H9 (cell line): Measurements from ENCODE around the gene LRPAP1. TPM values are rescaled to one million over a fixed set of nuclear protein-coding genes. Genes with fewer than 3 reads are reported as not detected.
"Not testable (repeated sequence)": the region's sequence is repeated elsewhere in the genome, so short reads cannot be mapped to it uniquely, and the experiment has no call there.

Experiments used
- DNase-seq: peaks from one replicate; pipeline ENCODE4 v3.0.0-alpha.2; 2017
- H2AFZ ChIP-seq: one replicate; pipeline ENCODE4 v1.6.1; 2013; ENCODE audit warnings: mild to moderate bottlenecking, low read length, control low read depth, moderate library complexity
- H2AK5ac ChIP-seq: 2 replicates; pipeline ENCODE4 v1.6.1; 2013; ENCODE audit warnings: low read length, control low read depth, mixed read lengths; ENCODE audit not compliant: insufficient read length
- H2BK120ac ChIP-seq: one replicate; pipeline ENCODE4 v1.6.1; 2013; ENCODE audit warnings: low read depth, mild to moderate bottlenecking, low read length, control low read depth, inconsistent platforms; ENCODE audit not compliant: poor library complexity, severe bottlenecking
- H2BK12ac ChIP-seq: 2 replicates; pipeline ENCODE4 v1.6.1; 2013; ENCODE audit warnings: low read length, control low read depth, mixed read lengths, low read depth; ENCODE audit not compliant: insufficient read length
- H2BK15ac ChIP-seq: 2 replicates; pipeline ENCODE4 v1.6.1; 2013; ENCODE audit warnings: low read depth, low read length, control low read depth
- H2BK20ac ChIP-seq: one replicate; pipeline ENCODE4 v1.6.1; 2013; ENCODE audit warnings: low read depth, mild to moderate bottlenecking, low read length, control low read depth, inconsistent platforms; ENCODE audit not compliant: poor library complexity, severe bottlenecking
- H2BK5ac ChIP-seq: 2 replicates; pipeline ENCODE4 v1.6.1; 2013; ENCODE audit warnings: low read length, control low read depth, mixed read lengths; ENCODE audit not compliant: insufficient read length
- H3K14ac ChIP-seq: 2 replicates; pipeline ENCODE4 v1.6.1; 2013; ENCODE audit warnings: low read length, control low read depth; ENCODE audit not compliant: insufficient read depth
- H3K18ac ChIP-seq: 2 replicates; pipeline ENCODE4 v1.6.1; 2013; ENCODE audit warnings: low read depth, mild to moderate bottlenecking, mixed read lengths, low read length, control low read depth; ENCODE audit not compliant: insufficient read length
- H3K23ac ChIP-seq: 2 replicates; pipeline ENCODE4 v1.6.1; 2013; ENCODE audit warnings: low read length, control low read depth, mixed read lengths, low read depth; ENCODE audit not compliant: insufficient read length
- H3K23me2 ChIP-seq: 2 replicates; pipeline ENCODE4 v1.6.1; 2013; ENCODE audit warnings: low read depth, mild to moderate bottlenecking, mixed read lengths, low read length, control low read depth; ENCODE audit not compliant: insufficient read length, poor library complexity, severe bottlenecking
- H3K27ac ChIP-seq: 2 replicates; pipeline ENCODE4 v1.5.1; 2013; ENCODE audit warnings: low read length, control low read depth, mixed read lengths, low read depth; ENCODE audit not compliant: insufficient read length
- H3K27me3 ChIP-seq: 2 replicates; pipeline ENCODE4 v1.6.1; 2013; ENCODE audit warnings: low read length, control low read depth, inconsistent platforms; ENCODE audit not compliant: insufficient read depth
- H3K4ac ChIP-seq: 2 replicates; pipeline ENCODE4 v1.6.1; 2013; ENCODE audit warnings: low read depth, mild to moderate bottlenecking, control low read depth, inconsistent platforms, low read length, moderate library complexity
- H3K4me1 ChIP-seq: 2 replicates; pipeline ENCODE4 v1.6.1; 2013; ENCODE audit warnings: low read length, control low read depth, inconsistent platforms; ENCODE audit not compliant: insufficient read depth
- H3K4me2 ChIP-seq: 2 replicates; pipeline ENCODE4 v1.6.1; 2013; ENCODE audit warnings: low read length, control low read depth, mixed read lengths; ENCODE audit not compliant: insufficient read length, insufficient read depth
- H3K56ac ChIP-seq: 2 replicates; pipeline ENCODE4 v1.6.1; 2013; ENCODE audit warnings: low read depth, mild to moderate bottlenecking, mixed read lengths, low read length, control low read depth; ENCODE audit not compliant: insufficient read length
- H3K79me1 ChIP-seq: 2 replicates; pipeline ENCODE4 v1.6.1; 2013; ENCODE audit warnings: low read depth, mild to moderate bottlenecking, moderate library complexity, low read length, control low read depth, inconsistent platforms; ENCODE audit not compliant: insufficient read depth, poor library complexity, severe bottlenecking
- H3K79me2 ChIP-seq: 2 replicates; pipeline ENCODE4 v1.6.1; 2013; ENCODE audit warnings: low read length, control low read depth, inconsistent platforms; ENCODE audit not compliant: insufficient read depth
- H3K9ac ChIP-seq: 2 replicates; pipeline ENCODE4 v1.6.1; 2013; ENCODE audit warnings: low read length, control low read depth, mixed read lengths; ENCODE audit not compliant: insufficient read length; ENCODE audit errors: extremely low read depth
- H3K9me3 ChIP-seq: one replicate; pipeline ENCODE4 v1.6.1; 2013; ENCODE audit warnings: low read depth, low read length, inconsistent platforms; ENCODE audit not compliant: control insufficient read depth
- H3T11ph ChIP-seq: one replicate; pipeline ENCODE4 v1.6.1; 2013; ENCODE audit warnings: mild to moderate bottlenecking, low read length, control low read depth, inconsistent platforms
- H4K20me1 ChIP-seq: one replicate; pipeline ENCODE4 v1.6.1; 2013; ENCODE audit not compliant: control insufficient read depth, insufficient read length, insufficient read depth
- H4K5ac ChIP-seq: 2 replicates; pipeline ENCODE4 v1.6.1; 2013; ENCODE audit warnings: low read depth, mild to moderate bottlenecking, mixed read lengths, low read length, control low read depth; ENCODE audit not compliant: insufficient read length
- H4K8ac ChIP-seq: replicated peaks from 2 replicates; pipeline ENCODE4 v1.6.1; 2013; ENCODE audit warnings: low read length, control low read depth, mixed read lengths, low read depth; ENCODE audit not compliant: insufficient read length
- H4K91ac ChIP-seq: 2 replicates; pipeline ENCODE4 v1.6.1; 2013; ENCODE audit warnings: low read depth, mild to moderate bottlenecking, moderate library complexity, mixed read lengths, low read length, control low read depth; ENCODE audit not compliant: insufficient read length
- H3K27ac Mint-ChIP-seq, 3 experiments: 2 replicates in 2 of 3; 3 replicates in 1 of 3; pipeline ENCODE4 v1.8.0; 2020 to 2021; ENCODE audit warnings: mixed read lengths in 3 of 3, mild to moderate bottlenecking in 1 of 3, moderate library complexity in 1 of 3
- H3K27me3 Mint-ChIP-seq: 2 replicates; pipeline ENCODE4 v1.8.0; 2021; ENCODE audit warnings: low read depth, mild to moderate bottlenecking, moderate library complexity, mixed read lengths
- H3K36me3 Mint-ChIP-seq, 3 experiments: 2 replicates in 2 of 3; 3 replicates in 1 of 3; pipeline ENCODE4 v1.8.0; 2020 to 2021; ENCODE audit warnings: low read depth in 3 of 3, mixed read lengths in 3 of 3; ENCODE audit not compliant: insufficient read depth in 1 of 3
- H3K4me1 Mint-ChIP-seq, 2 experiments: 2 replicates each; pipeline ENCODE4 v1.8.0; 2020; ENCODE audit warnings: mixed read lengths in 2 of 2
- H3K4me3 Mint-ChIP-seq, 2 experiments: 2 replicates in 1 of 2; 3 replicates in 1 of 2; pipeline ENCODE4 v1.8.0; 2020 to 2021; ENCODE audit warnings: mild to moderate bottlenecking in 2 of 2, mixed read lengths in 2 of 2, moderate library complexity in 1 of 2
- H3K9me3 Mint-ChIP-seq, 2 experiments: 2 replicates in 1 of 2; 3 replicates in 1 of 2; pipeline ENCODE4 v1.8.0; 2020; ENCODE audit warnings: mild to moderate bottlenecking in 2 of 2, mixed read lengths in 2 of 2, moderate library complexity in 1 of 2
- WGBS: extraction: QIAGEN DNeasy Blood & Tissue Kit; methylation state at CpG from one replicate; pipeline ENCODE4 v1.1.7; 2013; ENCODE audit warnings: missing lambda C conversion rate, low lambda C conversion rate, mixed read lengths; ENCODE audit not compliant: insufficient read length; ENCODE audit errors: extremely low coverage; 5-methylcytosine and 5-hydroxymethylcytosine counted together
- total RNA-seq: library from RNA; stranded (reverse); gene quantifications from 2 replicates; pipeline ENCODE4 v1.2.1, GENCODE V29; 2021

LRPAP1 gene
- total RNA-seq, 1 experiment from 2014 or later = 85.9 TPM

- not testable (repeated sequence) for H2BK20ac ChIP-seq, H2AFZ ChIP-seq, H3K56ac ChIP-seq, H3T11ph ChIP-seq, H3K4me1 ChIP-seq, H3K9me3 Mint-ChIP-seq, H2BK15ac ChIP-seq, DNase-seq, H3K4me3 Mint-ChIP-seq, H4K91ac ChIP-seq, H3K14ac ChIP-seq, H3K36me3 Mint-ChIP-seq, H3K79me2 ChIP-seq, H3K27ac Mint-ChIP-seq, H2BK12ac ChIP-seq, H3K27me3 ChIP-seq, H2AK5ac ChIP-seq, H3K9ac ChIP-seq, H2BK5ac ChIP-seq, H3K27ac ChIP-seq, H3K9me3 ChIP-seq, H3K23me2 ChIP-seq, H4K8ac ChIP-seq, H4K20me1 ChIP-seq, H2BK120ac ChIP-seq, H3K4me1 Mint-ChIP-seq, H3K4me2 ChIP-seq, H3K23ac ChIP-seq, H3K4ac ChIP-seq, H3K79me1 ChIP-seq, H4K5ac ChIP-seq, H3K18ac ChIP-seq
- H3K27me3 Mint-ChIP-seq = peaks cover 25% of the 10 kb centered on the region
- WGBS = no CpG with 5 or more reads among the region's 7 CpGs
These were observed 19.1 kb upstream of the LRPAP1 start for GRCh38 chr4:3551366-3551765.

- not testable (repeated sequence) for H2BK5ac ChIP-seq, H4K20me1 ChIP-seq, H3K36me3 Mint-ChIP-seq, H2AK5ac ChIP-seq, H3K79me2 ChIP-seq, H2BK12ac ChIP-seq, H3T11ph ChIP-seq, H2BK120ac ChIP-seq, H3K56ac ChIP-seq, H3K23ac ChIP-seq, H3K27me3 ChIP-seq, H3K9me3 ChIP-seq, H3K23me2 ChIP-seq, H4K91ac ChIP-seq, H3K27ac ChIP-seq, H4K5ac ChIP-seq, H2BK20ac ChIP-seq, H3K4me1 ChIP-seq, H3K18ac ChIP-seq, DNase-seq, H2BK15ac ChIP-seq, H3K4me1 Mint-ChIP-seq, H3K9ac ChIP-seq, H3K9me3 Mint-ChIP-seq, H3K14ac ChIP-seq, H3K79me1 ChIP-seq, H4K8ac ChIP-seq, H3K27ac Mint-ChIP-seq, H3K4me2 ChIP-seq, H2AFZ ChIP-seq, H3K4ac ChIP-seq, H3K4me3 Mint-ChIP-seq
- WGBS = no CpG with 5 or more reads among the region's 12 CpGs
- H3K27me3 Mint-ChIP-seq = peaks cover 21% of the 10 kb centered on the region
These were observed 18.6 kb upstream of the LRPAP1 start for GRCh38 chr4:3550792-3551325.
